ENCODE measurements around the gene UNC119. TPM values are rescaled to one million over a fixed set of nuclear protein-coding genes. Genes with fewer than 3 reads are reported as not detected.
"Not testable (repeated sequence)": the region's sequence is repeated elsewhere in the genome, so short reads cannot be mapped to it uniquely, and the experiment has no call there.

Gene UNC119
- total RNA-seq, 4 donors from 2014 or later = 16.1 to 36.3 (median 23.2) TPM

GRCh38 chr17:28523876-28524275 lies 28.5 kb downstream of the UNC119 start:
- no peaks in the 10 kb centered on the region for H3K36me3 ChIP-seq
- no peak for DNase-seq (ENCODE audit: extremely low spot score)
- H3K27ac ChIP-seq (replicated peaks in 1 of 4) = no peak overlapping the region
- intact Hi-C loops (cut with DNase I) = no loop called here
- no peaks in the 10 kb centered on the region for H3K9me3 ChIP-seq
- WGBS = 91% methylated on average over 11 of the region's 15 CpGs
- TF ChIP-seq CTCF (IDR thresholded peaks at IDR 0.05) = no peak
- no peak for TF ChIP-seq POLR2A (IDR thresholded peaks at IDR 0.05; ENCODE audit: low read depth)
- no peak for TF ChIP-seq EP300 (IDR thresholded peaks at IDR 0.05)
- no peak for TF ChIP-seq POLR2AphosphoS5 (IDR thresholded peaks at IDR 0.05)
- peaks cover 0 to 7% (median 7%) of the 10 kb centered on the region in 4 donors for H3K4me1 ChIP-seq
- H3K27me3 ChIP-seq = no peaks in the 10 kb centered on the region
- no peak overlapping the region for H3K4me3 ChIP-seq

- Histone ChIP-seq H3K27me3 (no peaks in the 10 kb centered on the region), H3K36me3 (no peaks in the 10 kb centered on the region), H3K4me1 (peaks cover 0 to 7% (median 7%) of the 10 kb centered on the region in 4 donors), H3K27ac (replicated peaks in 1 of 4) (no peak overlapping the region), H3K4me3 (no peak overlapping the region), H3K9me3 (no peaks in the 10 kb centered on the region)
- DNase-seq (ENCODE audit: extremely low spot score) = no peak
- TF ChIP-seq POLR2AphosphoS5 (IDR thresholded peaks at IDR 0.05) (no peak), CTCF (IDR thresholded peaks at IDR 0.05) (no peak), EP300 (IDR thresholded peaks at IDR 0.05) (no peak)
- intact Hi-C loops (cut with DNase I) = no loop called here
- WGBS = 81% methylated on average over 6 of the region's 6 CpGs
Measured at GRCh38 chr17:28523186-28523585, 29.2 kb downstream of the UNC119 start.

DNA sequence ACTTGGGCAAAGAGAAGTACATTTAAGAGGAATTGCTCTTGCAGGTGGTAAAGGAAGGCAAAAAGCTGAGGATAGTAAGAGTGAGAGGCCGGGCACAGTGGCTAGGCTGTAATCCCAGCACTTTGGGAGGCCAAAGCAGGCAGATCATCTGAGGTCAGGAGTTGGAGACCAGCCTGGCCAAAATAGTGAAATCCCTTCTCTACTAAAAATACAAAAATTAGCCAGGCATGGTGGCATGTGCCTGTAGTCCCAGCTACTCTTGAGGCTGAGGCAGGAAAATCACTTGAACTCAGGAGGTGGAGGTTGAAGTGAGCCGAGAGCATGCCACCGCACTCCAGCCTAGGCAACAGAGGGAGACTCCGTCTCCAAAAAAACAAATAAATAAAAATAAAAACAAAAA lies 30.1 kb downstream of the UNC119 start:
- DNase-seq (ENCODE audit: extremely low spot score); H3K4me1 ChIP-seq; H3K27me3 ChIP-seq; H3K9me3 ChIP-seq; intact Hi-C loops (cut with DNase I); H3K27ac ChIP-seq (replicated peaks in 1 of 4); H3K36me3 ChIP-seq; H3K4me3 ChIP-seq: not testable (repeated sequence)
- WGBS = 91% methylated on average over 4 of the region's 4 CpGs

DNA sequence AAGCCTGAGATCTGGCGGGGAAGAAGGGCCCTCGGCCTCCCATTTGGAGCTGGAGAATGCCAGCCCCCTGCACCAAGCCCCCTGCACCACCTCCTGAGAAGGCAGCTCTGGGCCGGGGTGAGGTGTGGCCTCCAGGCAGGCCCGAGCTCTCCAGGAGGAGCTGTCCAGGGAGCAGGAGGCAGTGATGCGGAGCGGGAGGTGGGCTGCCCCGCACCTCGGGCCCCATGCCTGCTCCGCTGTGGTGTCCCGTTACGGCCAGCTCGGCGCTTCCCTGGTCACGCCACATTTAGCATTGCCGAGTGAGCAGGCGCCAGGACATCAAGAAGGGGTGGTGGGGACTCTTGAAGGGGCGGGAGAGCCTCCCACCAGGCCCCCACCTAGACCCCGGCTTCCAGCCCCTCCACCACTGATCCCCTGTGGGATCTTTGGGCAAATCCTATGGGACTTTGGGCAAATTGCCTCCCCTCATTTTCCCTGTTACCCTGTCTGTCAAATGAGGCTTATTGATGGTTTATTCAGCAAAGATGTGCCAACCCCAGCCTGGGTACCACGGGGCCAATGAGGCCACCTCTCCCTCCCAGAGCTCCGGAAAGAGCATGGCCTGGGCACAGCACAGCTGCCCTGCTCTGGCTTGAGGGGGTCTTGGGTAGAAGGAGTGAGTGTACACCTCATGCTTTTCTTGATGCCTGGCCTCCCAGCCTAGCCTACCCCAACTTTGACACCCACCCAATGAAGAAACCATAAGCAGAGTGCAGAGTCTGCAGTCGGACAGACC lies 30.9 kb downstream of the UNC119 start:
- no peaks in the 10 kb centered on the region for H3K9me3 ChIP-seq
- H3K27ac ChIP-seq (replicated peaks in 1 of 4) = no peak overlapping the region
- no peak overlapping the region for H3K4me3 ChIP-seq
- no peak for DNase-seq (ENCODE audit: extremely low spot score)
- peaks cover 0 to 7% (median 7%) of the 10 kb centered on the region in 4 donors for H3K4me1 ChIP-seq
- H3K36me3 ChIP-seq = no peaks in the 10 kb centered on the region
- 67% methylated on average over 5 of the region's 21 CpGs for WGBS
- H3K27me3 ChIP-seq = no peaks in the 10 kb centered on the region
- intact Hi-C loops (cut with DNase I) = no loop called here
- TF ChIP-seq POLR2AphosphoS5 (IDR thresholded peaks at IDR 0.05) (no peak), POLR2A (IDR thresholded peaks at IDR 0.05; ENCODE audit: low read depth) (no peak), CTCF (IDR thresholded peaks at IDR 0.05) (no peak), EP300 (IDR thresholded peaks at IDR 0.05) (no peak)

DNA sequence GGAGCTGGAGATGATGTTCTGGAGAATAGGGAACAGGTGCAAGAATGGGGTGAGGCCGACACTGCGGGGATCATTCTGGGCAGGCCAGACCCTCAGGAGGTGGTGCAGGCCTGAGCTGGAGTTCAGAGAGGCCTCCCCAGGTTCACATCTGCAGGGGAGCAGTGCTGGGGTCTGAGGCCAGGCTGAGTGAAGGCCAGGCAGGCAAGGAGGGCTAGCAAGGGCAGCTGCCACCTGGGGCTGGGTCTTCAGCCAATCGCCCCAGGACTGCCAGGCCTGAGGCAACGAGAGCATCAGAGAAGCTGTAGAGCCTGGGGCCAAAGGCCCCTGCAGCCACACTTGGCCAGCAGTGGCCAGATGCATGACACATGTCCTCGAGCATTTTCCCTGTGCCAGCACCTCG lies 31.7 kb downstream of the UNC119 start:
- TF ChIP-seq POLR2AphosphoS5 (IDR thresholded peaks at IDR 0.05) (no peak), CTCF (IDR thresholded peaks at IDR 0.05) (no peak), POLR2A (IDR thresholded peaks at IDR 0.05; ENCODE audit: low read depth) (no peak)
- DNase-seq (ENCODE audit: extremely low spot score) = no peak
- Histone ChIP-seq H3K4me1 (peaks cover 0 to 7% (median 7%) of the 10 kb centered on the region in 4 donors), H3K4me3 (no peak overlapping the region), H3K27ac (replicated peaks in 1 of 4) (no peak overlapping the region), H3K27me3 (no peaks in the 10 kb centered on the region), H3K36me3 (no peaks in the 10 kb centered on the region), H3K9me3 (no peaks in the 10 kb centered on the region)
- intact Hi-C loops (cut with DNase I) = no loop called here
- WGBS = 85% methylated on average over 3 of the region's 6 CpGs
